IMR-90 (cell line): Measurements from ENCODE around the gene TTK. TPM values are rescaled to one million over a fixed set of nuclear protein-coding genes. Genes with fewer than 3 reads are reported as not detected.

Source experiments
- ATAC-seq: fragments of 200-7000 bp; cut with Tn5 transposase; 2 replicates; pipeline ENCODE4 v1.9.1; 2020; ENCODE audit warnings: low read depth, mild to moderate bottlenecking, moderate library complexity
- BruUV-seq: library from RNA; stranded (reverse); fragments of 400-500 nt; replicated peaks from 2 replicates; lab custom pipeline; 2021; lab: Mats Ljungman, UMichigan
- CTCF ChIA-PET: fragments of 300-600 bp; formaldehyde crosslinking; extraction: SDS; loops from one replicate; lab custom pipeline; 2021; ENCODE audit warnings: antibody characterized with exemption; lab: Yijun Ruan, JAX
- POLR2A ChIA-PET: fragments of 300-600 bp; sonication (Branson Sonifier 250); formaldehyde crosslinking; loops from one replicate; lab custom pipeline; 2022; ENCODE audit warnings: antibody characterized with exemption; ENCODE audit not compliant: unreplicated experiment; lab: Charles Lee
- DNase-seq: peaks from one replicate; pipeline ENCODE4 v3.0.0; 2013
- H2AFZ ChIP-seq: replicated peaks from 2 replicates; pipeline ENCODE3; 2013; ENCODE audit warnings: low read length, mild to moderate bottlenecking; ENCODE audit not compliant: poor library complexity
- H2AK5ac ChIP-seq: 2 replicates; pipeline ENCODE4 v1.6.1; 2013; ENCODE audit warnings: low read depth, low read length, inconsistent platforms
- H2AK9ac ChIP-seq: replicated peaks from 2 replicates; pipeline ENCODE3; 2013; ENCODE audit warnings: mild to moderate bottlenecking, low read depth, low read length, moderate library complexity; ENCODE audit not compliant: poor library complexity
- H2BK120ac ChIP-seq: 2 replicates; pipeline ENCODE4 v1.6.1; 2013; ENCODE audit warnings: low read depth, low read length, inconsistent platforms
- H2BK15ac ChIP-seq: 3 replicates; pipeline ENCODE4 v1.6.1; 2013; ENCODE audit warnings: low read depth, low read length, inconsistent platforms
- H2BK20ac ChIP-seq: 2 replicates; pipeline ENCODE4 v1.6.1; 2013; ENCODE audit warnings: low read depth, mild to moderate bottlenecking, inconsistent platforms, low read length, moderate library complexity
- H2BK5ac ChIP-seq: 2 replicates; pipeline ENCODE4 v1.6.1; 2013; ENCODE audit warnings: mild to moderate bottlenecking, low read depth, low read length, inconsistent platforms; ENCODE audit not compliant: poor library complexity, severe bottlenecking
- H3K14ac ChIP-seq: replicated peaks from 2 replicates; pipeline ENCODE4 v1.6.1; 2013; ENCODE audit warnings: low read depth, low read length, inconsistent platforms
- H3K18ac ChIP-seq: 2 replicates; pipeline ENCODE4 v1.6.1; 2013; ENCODE audit warnings: low read depth, low read length, control low read depth
- H3K23ac ChIP-seq: 2 replicates; pipeline ENCODE4 v1.6.1; 2013; ENCODE audit warnings: low read depth, low read length, inconsistent platforms
- H3K27ac ChIP-seq: 2 replicates; pipeline ENCODE4 v1.5.1; 2013; ENCODE audit warnings: mild to moderate bottlenecking, control low read depth, low read length; ENCODE audit not compliant: insufficient read depth
- H3K27me3 ChIP-seq: 2 replicates; pipeline ENCODE4 v1.6.1; 2013; ENCODE audit warnings: low read length; ENCODE audit not compliant: control insufficient read depth, insufficient read depth
- H3K36me3 ChIP-seq: 2 replicates; pipeline ENCODE4 v1.6.1; 2013; ENCODE audit warnings: low read length, mixed read lengths; ENCODE audit not compliant: control insufficient read depth, insufficient read depth
- H3K4ac ChIP-seq: 2 replicates; pipeline ENCODE4 v1.6.1; 2013; ENCODE audit warnings: low read depth, low read length, inconsistent platforms
- H3K4me1 ChIP-seq: 2 replicates; pipeline ENCODE4 v1.6.1; 2013; ENCODE audit warnings: low read length, mixed read lengths; ENCODE audit not compliant: control insufficient read depth, insufficient read depth
- H3K4me2 ChIP-seq: 2 replicates; pipeline ENCODE4 v1.6.1; 2013; ENCODE audit warnings: low read depth, mild to moderate bottlenecking, control low read depth, low read length, moderate library complexity
- H3K4me3 ChIP-seq: 2 replicates; pipeline ENCODE4 v1.5.1; 2013; ENCODE audit warnings: low read depth, mild to moderate bottlenecking, control low read depth, low read length, moderate library complexity; ENCODE audit not compliant: insufficient read depth
- H3K56ac ChIP-seq: 2 replicates; pipeline ENCODE4 v1.6.1; 2013; ENCODE audit warnings: low read length, inconsistent platforms; ENCODE audit not compliant: insufficient read depth; ENCODE audit errors: extremely low read depth
- H3K79me1 ChIP-seq, 2 experiments: 2 replicates each; pipeline ENCODE4 v1.6.1; 2013; ENCODE audit warnings: low read length in 2 of 2, inconsistent platforms in 1 of 2, low read depth in 1 of 2
- H3K9ac ChIP-seq: 2 replicates; pipeline ENCODE4 v1.6.1; 2013; ENCODE audit warnings: low read depth, low read length, control low read depth
- H3K9me1 ChIP-seq: 2 replicates; pipeline ENCODE4 v1.6.1; 2013; ENCODE audit warnings: low read length, inconsistent platforms; ENCODE audit not compliant: insufficient read depth
- H3K9me3 ChIP-seq: 2 replicates; pipeline ENCODE4 v1.6.1; 2013; ENCODE audit warnings: low read length; ENCODE audit not compliant: control insufficient read depth, insufficient read depth
- H4K20me1 ChIP-seq: 2 replicates; pipeline ENCODE4 v1.6.1; 2013; ENCODE audit warnings: low read length, inconsistent platforms; ENCODE audit not compliant: insufficient read depth
- H4K5ac ChIP-seq: 2 replicates; pipeline ENCODE4 v1.6.1; 2013; ENCODE audit warnings: mild to moderate bottlenecking, low read depth, low read length, control low read depth
- H4K8ac ChIP-seq, 2 experiments: 2 replicates each; pipeline ENCODE4 v1.6.1; 2013; ENCODE audit warnings: low read depth in 2 of 2, low read length in 2 of 2, control low read depth in 1 of 2, inconsistent platforms in 1 of 2
- H4K91ac ChIP-seq: 2 replicates; pipeline ENCODE4 v1.6.1; 2013; ENCODE audit warnings: low read depth, low read length, inconsistent platforms; ENCODE audit not compliant: insufficient read depth
- ELK1 ChIP-seq: fragments of 150-350 bp; IDR thresholded peaks from 2 replicates; pipeline ENCODE4 v1.6.1; 2016; ENCODE audit warnings: low read depth, mild to moderate bottlenecking, low read length, moderate library complexity, borderline replicate concordance
- MAFK ChIP-seq: IDR thresholded peaks from 2 replicates; pipeline ENCODE4 v1.6.1; 2012; ENCODE audit warnings: low read depth, low read length, improper control_type of control experiment
- dilution Hi-C: fragments of 300-500 bp; cut with HindIII; formaldehyde crosslinking; loops from one replicate; pipeline ENCODE4 v1.14.3; 2018; ENCODE audit warnings: low sequenced_read_pairs; ENCODE audit not compliant: unreplicated experiment
- in situ Hi-C: fragments of 300-500 bp; cut with MboI; formaldehyde crosslinking; loops from 3 replicates; pipeline ENCODE4 v1.14.3; 2019; ENCODE audit warnings: low sequenced_read_pairs, inconsistent platforms, mixed read lengths
- intact Hi-C: fragments of 100-400 bp; cut with micrococcal nuclease; formaldehyde crosslinking; loops from 2 replicates; pipeline ENCODE4 v1.10.0; 2022
- polyA plus RNA-seq, 3 experiments: library from polyadenylated mRNA; depleted of rRNA; stranded (reverse); fragments of >200 nt; gene quantifications; 2 replicates each; pipeline ENCODE4 v1.2.3, GENCODE V29; 2012; ENCODE audit warnings: low replicate concordance in 1 of 3
- total RNA-seq: library from RNA; depleted of rRNA; stranded (reverse); fragments of >200 nt; gene quantifications from 2 replicates; pipeline ENCODE4 v1.2.3, GENCODE V29; 2012

TTK gene
- total and polyA plus RNA-seq, 2 of the 4 experiments (the other 2 are of a cell fraction): 7.5 to 21.5 TPM

DNA sequence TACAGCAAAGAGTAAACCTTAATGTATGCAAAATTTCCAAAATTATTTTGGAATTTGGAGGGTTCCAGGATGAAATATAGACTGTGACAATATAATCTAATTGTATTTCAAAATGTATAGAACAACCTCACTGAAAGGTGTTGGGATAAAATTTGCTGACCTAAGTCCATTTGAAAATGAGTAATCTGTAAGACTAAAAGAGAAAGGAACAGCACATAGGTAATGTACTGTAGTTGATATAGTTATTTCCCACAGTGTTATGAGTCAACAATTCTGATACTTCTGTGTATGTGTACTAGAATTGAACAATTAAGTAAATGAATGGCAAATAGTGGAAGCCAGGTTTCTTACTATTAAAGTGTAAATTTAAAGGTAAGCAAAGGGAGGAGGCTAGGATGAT is 33.3 kb upstream of the TTK start:
- no peak overlapping the region for H3K9ac ChIP-seq
- no TSS peak for BruUV-seq
- H2AFZ ChIP-seq: no peak overlapping the region

More for the DNA sequence above, 33.3 kb upstream of the TTK start:
- H4K20me1 ChIP-seq: no peaks in the 10 kb centered on the region
- no peaks in the 10 kb centered on the region for H3K9me3 ChIP-seq
- no peak for ATAC-seq
- no peak overlapping the region for H4K8ac ChIP-seq
- H3K4ac ChIP-seq: no peak overlapping the region
- no peak for DNase-seq
- CTCF ChIA-PET: no interaction called here
- dilution Hi-C loops (loop anchor here (25.0 kb wide), 1 partner anchor 116 kb away; no protein-coding TSS in a partner anchor), in situ Hi-C loops (no loop called here), intact Hi-C loops (no loop called here)
- H2AK5ac ChIP-seq: no peak overlapping the region
- TF ChIP-seq MAFK (peak; percentile 94), ELK1 (no peak)
- H2BK120ac ChIP-seq: no peak overlapping the region
- no peak overlapping the region for H3K56ac ChIP-seq
- H2BK5ac ChIP-seq: no peak overlapping the region
- H4K5ac ChIP-seq: no peak overlapping the region
- POLR2A ChIA-PET: no interaction called here
- H3K23ac ChIP-seq: no peak overlapping the region
- no peak overlapping the region for H2BK20ac ChIP-seq
- no peak overlapping the region for H3K4me3 ChIP-seq
- H3K4me2 ChIP-seq: no peak overlapping the region
- no peak overlapping the region for H2BK15ac ChIP-seq
- H3K14ac ChIP-seq: no peak overlapping the region
- no peak overlapping the region for H4K91ac ChIP-seq
- H2AK9ac ChIP-seq: no peak overlapping the region
- H3K18ac ChIP-seq: no peak overlapping the region
- no peaks in the 10 kb centered on the region for H3K36me3 ChIP-seq
- no peaks in the 10 kb centered on the region for H3K27me3 ChIP-seq
- no peaks in the 10 kb centered on the region for H3K9me1 ChIP-seq
- no peak overlapping the region for H3K27ac ChIP-seq
- H3K4me1 ChIP-seq: no peaks in the 10 kb centered on the region
- no peaks in the 10 kb centered on the region for H3K79me1 ChIP-seq
